Keratinocyte (primary cell): ENCODE data around the gene RANBP3.

Source experiments
- EZH2 ChIP-seq: IDR thresholded peaks from one replicate; pipeline ENCODE4 v1.6.1; 2012; ENCODE audit warnings: inconsistent platforms, mild to moderate bottlenecking, low read length, moderate library complexity
- TF ChIP-seq, protein P1 (sequence below), 3 experiments: IDR thresholded peaks in 1 of 3; conservative IDR thresholded peaks in 1 of 3; optimal IDR thresholded peaks in 1 of 3; 2 replicates in 2 of 3; 3 replicates in 1 of 3; pipeline versions ENCODE3 to v1.5.1; 2011; ENCODE audit warnings: low read length in 3 of 3, mild to moderate bottlenecking in 3 of 3, moderate library complexity in 2 of 3, control low read depth in 1 of 3, inconsistent platforms in 1 of 3; ENCODE audit not compliant: insufficient read depth in 2 of 3; ENCODE audit errors: extremely low read depth in 1 of 3

DNA sequence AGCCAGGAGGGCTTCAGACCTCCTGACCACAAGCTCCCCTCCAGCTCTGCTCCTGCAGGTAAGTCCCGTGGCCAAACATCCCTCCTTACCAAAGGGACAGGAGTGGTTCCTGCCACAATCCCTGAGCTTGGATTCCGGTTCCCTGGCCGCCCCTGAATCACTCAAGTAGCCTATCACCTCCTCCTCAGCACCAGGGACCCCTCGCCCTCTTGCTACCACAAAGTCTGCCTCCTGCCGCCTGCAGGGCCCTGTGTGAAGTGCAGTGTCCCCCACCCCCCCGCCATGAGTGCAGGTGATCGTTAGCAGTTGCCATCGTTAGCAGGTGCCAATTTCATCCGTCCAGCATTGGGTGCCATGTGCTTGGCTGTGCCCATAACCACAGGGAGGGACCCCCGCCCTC lies 40.8 kb upstream of the RANBP3 start:
- TF ChIP-seq, protein P1, sequence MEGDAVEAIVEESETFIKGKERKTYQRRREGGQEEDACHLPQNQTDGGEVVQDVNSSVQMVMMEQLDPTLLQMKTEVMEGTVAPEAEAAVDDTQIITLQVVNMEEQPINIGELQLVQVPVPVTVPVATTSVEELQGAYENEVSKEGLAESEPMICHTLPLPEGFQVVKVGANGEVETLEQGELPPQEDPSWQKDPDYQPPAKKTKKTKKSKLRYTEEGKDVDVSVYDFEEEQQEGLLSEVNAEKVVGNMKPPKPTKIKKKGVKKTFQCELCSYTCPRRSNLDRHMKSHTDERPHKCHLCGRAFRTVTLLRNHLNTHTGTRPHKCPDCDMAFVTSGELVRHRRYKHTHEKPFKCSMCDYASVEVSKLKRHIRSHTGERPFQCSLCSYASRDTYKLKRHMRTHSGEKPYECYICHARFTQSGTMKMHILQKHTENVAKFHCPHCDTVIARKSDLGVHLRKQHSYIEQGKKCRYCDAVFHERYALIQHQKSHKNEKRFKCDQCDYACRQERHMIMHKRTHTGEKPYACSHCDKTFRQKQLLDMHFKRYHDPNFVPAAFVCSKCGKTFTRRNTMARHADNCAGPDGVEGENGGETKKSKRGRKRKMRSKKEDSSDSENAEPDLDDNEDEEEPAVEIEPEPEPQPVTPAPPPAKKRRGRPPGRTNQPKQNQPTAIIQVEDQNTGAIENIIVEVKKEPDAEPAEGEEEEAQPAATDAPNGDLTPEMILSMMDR (optimal IDR thresholded peaks at IDR 0.05 in 1 of 3, IDR thresholded peaks at IDR 0.05 in 1 of 3, conservative IDR thresholded peaks at IDR 0.05 in 1 of 3; ENCODE audit: extremely low read depth in 1 of 3, insufficient read depth in 2 of 3, low read length in 3 of 3), result no peak
- TF ChIP-seq EZH2, result no peak
